ENCODE results near the gene LRRC74B. TPM values are rescaled to one million over a fixed set of nuclear protein-coding genes. Genes with fewer than 3 reads are reported as not detected.

The LRRC74B gene, protein sequence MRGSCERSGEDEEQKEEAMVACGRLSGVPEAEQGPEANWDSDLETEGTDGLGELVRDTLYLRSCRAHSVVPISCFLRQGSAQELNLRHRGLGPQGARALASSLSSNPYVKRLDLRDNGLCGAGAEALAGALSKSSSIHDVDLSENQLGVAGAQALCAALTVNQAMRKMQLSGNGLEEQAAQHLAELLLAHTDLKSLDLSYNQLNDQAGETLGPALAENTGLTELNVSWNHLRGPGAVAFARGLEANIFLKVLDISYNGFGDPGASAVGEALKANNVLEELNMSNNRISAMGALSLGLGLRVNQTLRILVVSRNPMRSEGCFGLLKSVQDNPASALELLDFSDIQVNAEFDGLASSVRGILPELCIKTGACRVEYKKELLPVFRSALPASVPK
- not detected in 2 replicates for total RNA-seq

DNA sequence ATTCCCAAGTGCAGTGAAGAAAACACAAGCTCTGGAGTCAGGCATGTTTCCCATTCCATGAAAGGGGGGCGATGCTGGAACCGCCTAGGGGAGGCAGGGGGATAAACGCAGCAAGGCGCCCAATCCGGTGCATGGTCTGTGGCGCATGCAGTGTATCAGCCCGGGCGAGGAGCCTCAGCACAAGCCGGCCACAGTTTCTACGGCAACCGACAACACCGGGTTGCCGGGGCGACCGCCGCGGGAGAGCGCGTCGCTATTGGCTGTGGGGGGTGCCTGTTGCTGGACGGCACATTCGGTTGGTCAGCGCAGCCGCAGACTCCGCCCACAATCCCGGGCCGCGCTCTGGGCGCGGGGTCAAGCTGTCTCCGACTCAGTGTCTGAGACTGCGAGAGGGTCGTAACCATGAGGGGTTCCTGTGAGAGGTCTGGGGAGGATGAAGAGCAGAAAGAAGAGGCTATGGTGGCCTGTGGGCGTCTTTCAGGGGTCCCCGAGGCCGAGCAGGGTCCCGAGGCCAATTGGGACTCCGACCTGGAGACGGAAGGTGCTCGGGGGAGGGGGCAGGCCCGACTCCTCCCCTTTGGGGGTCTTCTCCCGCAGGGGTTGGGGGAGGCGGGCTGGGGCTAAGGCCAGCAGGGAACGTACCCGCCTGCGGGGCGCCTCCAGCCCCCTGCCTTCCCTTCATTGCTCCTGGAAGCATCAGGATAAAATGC, at the start of gene LRRC74B:
Gene LRRC74B, plus strand, starts transcription at position 362 of the 710 bp plus-strand sequence. Its CDS starts 41 bp downstream, at position 403.

DNA sequence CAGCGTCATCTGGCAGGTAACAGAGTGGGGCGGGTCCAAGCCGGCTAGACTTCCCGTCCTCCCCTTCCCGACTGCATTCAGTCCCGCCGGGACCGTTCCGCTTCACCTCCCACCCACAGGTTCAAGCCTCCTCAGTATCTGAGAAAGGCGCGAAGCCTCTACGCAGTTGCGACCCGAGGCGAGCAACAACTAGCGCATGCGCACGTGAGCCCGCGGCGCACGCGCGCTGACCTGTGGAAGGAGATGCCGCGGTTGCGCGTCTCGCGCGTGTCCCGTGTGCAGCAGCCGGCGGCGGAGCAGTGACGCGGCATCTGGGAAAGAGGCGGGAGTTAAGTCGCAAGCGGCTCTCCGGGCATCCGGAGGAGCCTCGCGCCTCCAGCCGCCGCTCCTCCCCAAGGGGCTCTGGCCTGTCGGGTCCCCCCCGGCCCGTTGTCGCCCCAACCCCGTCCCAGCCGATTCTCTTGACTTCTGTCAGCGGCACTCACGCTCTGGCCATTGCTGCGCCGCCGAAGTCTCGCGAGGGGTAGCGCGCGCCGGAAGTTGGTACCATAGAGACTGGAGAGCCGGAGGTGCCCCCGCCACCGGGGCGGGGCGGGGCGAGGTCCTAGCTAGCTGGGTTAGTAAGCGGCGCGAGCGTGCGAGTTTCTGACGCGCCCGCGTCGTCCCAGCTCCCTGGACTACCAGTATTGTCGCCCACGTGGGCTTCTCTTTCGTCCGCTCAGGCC, 44.0 kb upstream of the LRRC74B start, which contains the start of gene THAP7:
Gene THAP7, minus strand, starts transcription at position 518 of the 725 bp plus-strand sequence. Its CDS starts 207 bp downstream, at position 311.

DNA sequence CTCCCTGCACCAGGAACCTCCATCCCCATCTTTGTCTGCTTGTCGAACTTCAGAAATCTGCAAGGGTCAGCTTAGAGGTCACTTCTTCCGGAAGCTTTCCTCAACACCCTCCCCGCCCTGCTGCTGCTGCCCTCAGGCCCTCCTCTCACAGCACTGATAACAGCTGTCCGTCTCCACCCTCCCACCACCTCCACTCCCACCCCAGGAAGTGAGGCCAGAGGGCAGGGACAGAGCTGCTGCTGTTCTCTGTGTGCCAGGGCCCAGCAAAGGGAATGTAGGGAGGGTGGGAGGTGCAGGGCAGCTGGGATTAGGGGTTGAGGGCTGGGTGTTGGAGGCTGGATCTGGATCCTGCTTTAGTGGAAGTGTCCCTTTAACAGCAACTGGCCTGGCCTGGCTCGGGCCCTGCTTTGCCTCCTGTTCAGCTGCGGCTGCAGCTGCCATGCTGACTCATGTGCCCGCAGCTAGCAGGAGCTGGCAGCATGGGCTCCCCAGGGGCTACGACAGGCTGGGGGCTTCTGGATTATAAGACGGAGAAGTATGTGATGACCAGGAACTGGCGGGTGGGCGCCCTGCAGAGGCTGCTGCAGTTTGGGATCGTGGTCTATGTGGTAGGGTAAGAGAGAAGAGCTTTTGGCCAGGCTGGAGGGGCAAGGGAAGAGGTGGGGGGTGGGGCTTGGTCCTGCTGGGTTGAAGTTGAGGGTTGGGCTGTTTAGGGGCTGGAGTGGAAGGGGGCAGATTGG, 30.9 kb upstream of the LRRC74B start, which contains the start of gene P2RX6:
Gene P2RX6, plus strand, starts transcription at position 440 of the 740 bp plus-strand sequence. Its CDS starts 10 bp downstream, at position 450.

DNA sequence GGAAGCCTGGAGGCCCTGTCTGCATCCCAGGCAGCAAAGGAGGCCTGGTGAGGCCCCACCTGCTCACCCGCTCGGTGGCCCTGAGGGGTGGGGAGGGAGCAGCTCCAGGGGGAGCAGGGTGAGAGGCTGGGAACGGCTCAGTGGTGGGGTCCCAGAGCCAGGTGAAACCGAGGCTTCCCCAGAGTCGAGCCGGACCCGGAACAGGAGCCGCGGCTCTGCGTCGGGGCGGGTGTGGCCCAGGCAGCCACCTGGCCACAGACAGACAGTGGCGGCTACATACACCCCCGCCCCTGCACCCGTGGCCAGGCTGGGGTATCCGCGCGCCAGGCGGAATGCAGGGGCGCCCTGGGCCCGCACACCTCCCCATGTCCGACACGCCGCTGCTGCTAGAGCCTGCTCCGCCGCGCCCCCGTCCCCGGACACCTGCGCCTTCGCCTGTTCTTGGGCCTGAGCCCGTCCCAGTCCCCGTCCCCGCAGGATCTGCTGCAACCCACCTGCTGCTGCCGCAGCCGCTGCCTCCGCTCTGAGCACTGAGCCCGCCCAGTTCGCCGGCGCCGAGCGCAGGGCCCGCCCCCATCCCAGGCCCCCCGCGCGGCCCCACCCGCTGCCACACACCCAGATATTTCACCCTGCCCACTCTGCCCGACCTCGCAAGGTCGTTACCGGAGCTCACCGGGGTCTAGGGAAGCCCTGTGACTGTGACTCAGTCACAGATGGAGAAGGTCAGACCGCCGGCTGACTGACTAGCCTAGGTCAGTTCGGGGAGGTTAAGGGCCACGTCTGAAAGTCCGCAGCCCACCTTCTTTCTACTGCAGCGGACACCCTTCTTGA, 13.5 kb upstream of the LRRC74B start, which contains the start of gene SLC7A4:
Gene SLC7A4, minus strand, starts transcription at position 525 of the 831 bp plus-strand sequence. CDS start 749 bp downstream, outside the sequence.

Other genes starting within 250 kb of the LRRC74B start
- 18.5 and 30.6 TPM in 2 replicates for gene PI4KA, start 187.1 kb upstream of the LRRC74B start, total RNA-seq
- 10.4 and 13.4 TPM in 2 replicates for gene SNAP29, start 186.9 kb upstream of the LRRC74B start, total RNA-seq
- 54.1 and 62.4 TPM in 2 replicates for gene CRKL, start 128.5 kb upstream of the LRRC74B start, total RNA-seq
- gene AIFM3, start 78.7 kb upstream of the LRRC74B start, total RNA-seq, result 0.56 and 0.85 TPM in 2 replicates
- gene LZTR1, start 63.6 kb upstream of the LRRC74B start, total RNA-seq, result 19.7 and 22.5 TPM in 2 replicates
- gene THAP7, start 43.8 kb upstream of the LRRC74B start, total RNA-seq, result 26.3 and 38.0 TPM in 2 replicates
- 0.21 and 0.28 TPM in 2 replicates for gene P2RX6, start 30.8 kb upstream of the LRRC74B start, total RNA-seq
- gene SLC7A4, start 13.4 kb upstream of the LRRC74B start, total RNA-seq, result 2.0 TPM in 2 replicates

All from airway epithelial cell (primary cell).